SJSA1 (cell line): ENCODE measurements around the gene MAPK14. TPM values are rescaled to one million over a fixed set of nuclear protein-coding genes. Genes with fewer than 3 reads are reported as not detected.
"Not testable (repeated sequence)": the region's sequence is repeated elsewhere in the genome, so short reads cannot be mapped to it uniquely, and the experiment has no call there.

Experiments used
- DNase-seq, 2 experiments: peaks; one replicate each; pipeline ENCODE4 v3.0.0-alpha.2; 2015 to 2020; ENCODE audit warnings: low spot score in 2 of 2, low read depth in 1 of 2
- H3K27ac ChIP-seq: fragments of 250-450 bp; sonication (Bioruptor Pico); 2 replicates; pipeline ENCODE4 v1.5.1; 2020; ENCODE audit warnings: mild to moderate bottlenecking, moderate library complexity
- H3K27me3 ChIP-seq: fragments of 250-450 bp; sonication (Bioruptor Pico); replicated peaks from 2 replicates; pipeline ENCODE4 v1.5.1; 2020; ENCODE audit warnings: mild to moderate bottlenecking, moderate library complexity
- H3K36me3 ChIP-seq: fragments of 250-450 bp; sonication (Bioruptor Pico); 2 replicates; pipeline ENCODE4 v1.5.1; 2020; ENCODE audit warnings: mild to moderate bottlenecking
- H3K4me1 ChIP-seq: fragments of 250-450 bp; sonication (Bioruptor Pico); replicated peaks from 2 replicates; pipeline ENCODE4 v1.6.1; 2021; ENCODE audit warnings: mild to moderate bottlenecking
- H3K4me3 ChIP-seq: fragments of 250-450 bp; sonication (Bioruptor Pico); 2 replicates; pipeline ENCODE4 v1.5.1; 2020; ENCODE audit warnings: mild to moderate bottlenecking
- H3K9me3 ChIP-seq: fragments of 250-450 bp; sonication (Bioruptor Pico); replicated peaks from 2 replicates; pipeline ENCODE4 v1.5.1; 2020; ENCODE audit warnings: mild to moderate bottlenecking
- total RNA-seq: library from RNA; depleted of rRNA; stranded (reverse); fragments of >200 nt; shearing (Covaris generic); gene quantifications from 2 replicates; pipeline ENCODE4 v1.2.3, GENCODE V29; 2014

MAPK14 gene
- total RNA-seq, 1 experiment from 2014 or later, result 60.9 TPM

DNA sequence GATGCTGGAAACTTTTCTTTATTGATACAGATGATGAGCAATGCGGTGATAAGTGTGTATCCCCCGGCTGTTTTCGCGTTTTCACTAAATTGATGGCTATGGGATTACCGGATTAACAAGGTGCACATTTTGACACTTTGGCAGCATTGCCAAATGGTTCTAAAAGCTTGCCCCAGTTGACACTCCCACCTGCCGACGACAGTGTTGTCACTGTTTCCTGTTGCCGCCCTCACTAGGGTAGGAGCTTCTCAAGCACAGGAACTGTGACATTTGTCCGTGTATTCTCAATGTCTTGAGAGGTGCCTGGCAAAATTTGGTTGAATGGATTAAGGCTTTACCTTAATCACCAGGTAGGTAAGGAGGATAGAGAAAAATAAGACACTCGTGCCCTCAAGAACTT is 92.9 kb downstream of the MAPK14 start:
- Histone ChIP-seq H3K27me3 (no peaks in the 10 kb centered on the region), H3K27ac (no peak overlapping the region)

DNA sequence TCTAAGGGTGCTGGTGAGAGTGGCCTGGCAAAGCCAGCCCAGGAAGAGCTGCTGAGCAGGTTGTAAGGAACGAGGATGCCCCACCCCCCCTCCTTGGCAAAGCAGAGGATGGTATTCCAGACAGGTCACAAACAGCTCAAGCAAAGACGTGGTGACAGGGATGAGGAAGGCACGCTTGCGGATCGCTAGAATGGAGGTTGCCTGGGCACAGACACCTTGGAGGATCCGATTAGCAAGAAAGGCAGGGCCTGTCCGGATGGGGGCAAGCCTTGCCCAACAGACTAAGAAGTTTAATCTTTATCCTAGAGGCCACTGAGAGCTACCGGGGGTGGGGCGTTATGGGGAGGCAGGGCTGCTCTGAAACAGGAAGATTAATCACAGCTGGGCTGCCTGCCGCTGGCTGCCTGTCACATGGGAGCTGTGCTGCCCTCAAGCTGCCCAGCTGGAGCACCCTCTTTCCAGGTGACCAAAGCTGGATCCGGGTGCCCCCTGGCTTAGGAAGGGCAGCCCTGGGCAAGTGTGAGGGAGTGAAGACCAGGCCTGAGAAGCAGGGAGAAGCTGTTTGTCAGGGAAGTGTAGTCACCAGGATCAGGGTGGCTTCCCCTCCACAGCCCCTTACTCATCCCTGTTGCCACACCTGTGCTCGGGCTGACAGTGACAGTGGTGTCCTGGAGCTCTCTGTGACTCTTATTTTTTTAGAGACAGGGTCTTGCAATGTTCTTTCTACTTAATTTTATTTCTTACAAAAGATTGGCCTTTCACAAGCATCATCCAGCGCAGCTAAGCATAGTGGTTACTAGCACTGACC is 93.6 kb downstream of the MAPK14 start:
- DNase-seq, result no peak
- H3K36me3 ChIP-seq, result no peaks in the 10 kb centered on the region
- H3K4me1 ChIP-seq, result no peaks in the 10 kb centered on the region

More for the DNA sequence above, 92.9 kb downstream of the MAPK14 start:
- H3K36me3 ChIP-seq, result no peaks in the 10 kb centered on the region
- no peak overlapping the region for H3K4me3 ChIP-seq
- no peaks in the 10 kb centered on the region for H3K9me3 ChIP-seq
- DNase-seq, result no peak
- no peaks in the 10 kb centered on the region for H3K4me1 ChIP-seq

DNA sequence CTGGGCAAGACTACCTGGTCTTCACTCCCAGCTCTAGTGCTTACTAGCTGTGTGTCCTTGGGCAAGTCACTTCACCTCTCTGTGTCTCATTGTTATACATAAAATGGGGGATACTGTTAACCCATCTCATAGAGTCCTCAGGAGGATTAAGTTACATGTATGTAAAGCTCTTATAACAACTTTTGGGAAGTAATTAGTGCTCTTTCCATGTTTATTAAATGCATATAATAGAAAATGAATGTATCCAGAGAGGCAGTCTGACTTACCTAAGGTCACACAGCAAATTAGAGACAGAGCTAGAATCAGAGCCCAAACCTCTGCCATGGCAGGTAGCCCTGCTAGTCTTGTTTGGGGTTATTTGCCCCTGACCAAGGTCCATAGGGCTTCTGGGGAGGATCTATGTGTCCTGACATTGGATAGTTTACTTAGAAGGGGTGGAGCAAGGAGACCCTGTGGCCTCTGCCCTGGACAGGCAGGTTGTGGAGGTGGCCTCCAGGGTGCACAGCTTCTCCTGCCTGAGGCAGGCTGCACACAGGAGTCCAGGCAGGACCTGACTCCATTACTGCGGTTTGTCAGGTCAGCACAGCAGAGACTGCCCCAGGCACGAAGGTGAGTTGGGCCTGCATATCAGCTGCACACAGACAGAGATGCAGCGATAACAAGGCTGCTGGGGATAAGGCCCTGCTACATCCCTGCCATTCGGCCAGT is 94.3 kb downstream of the MAPK14 start:
- Histone ChIP-seq H3K27ac (no peak overlapping the region), H3K27me3 (no peaks in the 10 kb centered on the region), H3K4me1 (peaks cover 1% of the 10 kb centered on the region), H3K9me3 (no peaks in the 10 kb centered on the region; the same call in 1 of the 2 replicates), H3K36me3 (no peaks in the 10 kb centered on the region), H3K4me3 (no peak overlapping the region)
- DNase-seq, result no peak

More for the DNA sequence above, 93.6 kb downstream of the MAPK14 start:
- Histone ChIP-seq H3K27ac (no peak overlapping the region), H3K27me3 (no peaks in the 10 kb centered on the region), H3K4me3 (no peak overlapping the region), H3K9me3 (no peaks in the 10 kb centered on the region; the same call in 1 of the 2 replicates)

DNA sequence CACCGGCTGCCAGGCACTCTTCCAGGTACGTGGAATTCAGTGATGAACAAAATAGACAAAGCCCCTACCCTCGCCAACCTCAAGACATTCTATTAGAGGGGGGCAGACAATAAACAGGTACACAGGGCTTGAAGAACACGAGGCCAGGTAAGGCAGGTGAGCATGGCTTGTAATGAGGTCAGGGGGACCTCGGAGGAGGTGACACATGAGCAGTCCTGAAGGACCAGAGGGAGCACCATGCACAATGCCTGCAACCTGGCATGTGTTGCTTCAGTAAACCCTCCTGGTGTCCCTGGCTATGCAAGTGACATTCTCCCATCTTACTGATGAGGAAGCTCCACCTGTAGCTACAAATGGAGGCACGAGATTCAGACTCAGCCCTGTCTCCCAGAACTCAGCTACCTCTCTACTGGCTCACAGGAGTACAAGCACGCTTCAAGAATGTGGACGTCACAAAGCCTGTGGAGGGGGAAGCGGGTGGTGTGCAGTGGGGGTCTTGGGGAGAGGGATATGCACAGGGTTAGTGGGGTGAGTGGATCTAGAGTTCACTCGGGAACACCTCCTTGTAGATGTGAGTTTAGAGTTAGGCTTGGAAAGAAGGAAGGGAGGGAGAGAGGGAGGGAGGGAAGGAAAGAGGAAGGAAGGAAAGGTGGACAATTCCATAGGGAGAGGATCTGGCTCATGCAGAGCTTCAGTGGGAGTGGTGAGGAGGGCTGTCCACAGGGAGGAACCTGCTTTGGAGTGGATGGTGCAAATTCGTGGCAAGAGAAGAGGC is 95.1 kb downstream of the MAPK14 start:
- no peak overlapping the region for H3K4me3 ChIP-seq
- peaks cover 9% of the 10 kb centered on the region for H3K4me1 ChIP-seq
- no peaks in the 10 kb centered on the region; the same call in 1 of the 2 replicates for H3K9me3 ChIP-seq
- DNase-seq, result no peak
- no peaks in the 10 kb centered on the region for H3K36me3 ChIP-seq
- H3K27ac ChIP-seq, result no peak overlapping the region
- H3K27me3 ChIP-seq, result no peaks in the 10 kb centered on the region

DNA sequence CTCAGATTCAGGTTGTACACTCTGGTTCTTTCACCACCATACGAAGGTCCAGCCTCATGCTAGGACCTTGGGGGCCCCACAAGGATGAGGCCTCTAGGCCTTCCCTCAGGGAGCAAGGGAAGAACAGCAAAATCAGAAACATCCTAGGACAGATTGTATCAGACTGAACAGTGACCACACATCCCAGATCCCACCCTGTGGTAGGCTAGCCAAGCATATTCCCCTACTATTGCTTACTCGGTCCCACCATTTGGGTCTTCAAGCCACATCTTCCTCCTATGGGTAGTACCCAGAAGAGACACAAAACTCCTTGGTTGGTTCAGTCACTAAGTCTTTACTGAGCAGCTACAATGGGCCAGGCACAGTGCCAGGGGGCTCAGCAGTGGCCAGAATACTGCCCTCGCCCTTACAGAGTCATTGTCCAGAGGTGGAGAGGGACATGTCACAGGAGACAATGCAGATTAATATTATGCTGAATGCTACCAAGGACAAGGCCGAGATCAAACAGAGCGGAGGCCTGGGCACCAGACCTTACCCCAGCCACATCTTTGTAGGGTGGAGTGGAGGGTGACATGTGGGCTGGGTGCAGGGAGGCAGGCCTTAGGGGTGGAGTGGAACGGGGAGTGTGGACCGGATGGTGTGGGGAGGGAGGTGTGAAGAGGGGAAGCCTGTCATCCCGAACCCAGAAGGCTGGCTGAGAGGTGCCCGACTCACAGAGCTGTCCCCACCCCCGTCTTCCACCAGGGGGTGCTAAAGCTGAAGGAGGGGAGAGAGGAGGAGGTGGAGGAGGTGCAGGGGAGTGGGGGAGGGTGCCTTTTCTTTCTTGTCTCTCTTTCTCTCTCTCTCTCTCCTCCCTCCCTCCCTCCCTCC is 95.9 kb downstream of the MAPK14 start:
- no peaks in the 10 kb centered on the region for H3K27me3 ChIP-seq
- no peaks in the 10 kb centered on the region for H3K36me3 ChIP-seq
- no peak overlapping the region for H3K27ac ChIP-seq
- no peaks in the 10 kb centered on the region; the same call in 1 of the 2 replicates for H3K9me3 ChIP-seq
- peak; percentile 51 to 79 for DNase-seq
- H3K4me1 ChIP-seq, result peaks cover 12% of the 10 kb centered on the region
- no peak overlapping the region for H3K4me3 ChIP-seq

DNA sequence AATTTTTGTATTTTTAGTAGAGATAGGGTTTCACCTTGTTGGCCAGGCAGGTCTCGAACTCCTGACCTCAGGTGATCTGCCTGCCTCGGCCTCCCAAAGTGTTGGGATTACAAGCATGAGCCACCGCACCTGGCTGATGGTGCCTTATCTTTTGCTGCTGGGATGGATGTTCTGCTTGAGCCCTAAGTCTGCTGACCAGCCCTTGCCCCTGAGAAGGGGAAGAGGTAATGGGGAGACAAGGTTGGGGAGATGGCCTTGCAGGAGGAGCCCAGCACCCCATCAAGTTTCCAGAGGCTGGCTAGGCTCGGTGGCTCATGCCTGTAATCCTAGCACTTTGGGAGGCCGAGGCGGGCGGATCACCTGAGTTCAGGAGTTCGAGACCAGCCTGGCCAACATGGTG is 96.7 kb downstream of the MAPK14 start:
- not testable (repeated sequence) for H3K36me3 ChIP-seq, H3K4me3 ChIP-seq, H3K27ac ChIP-seq, H3K27me3 ChIP-seq, H3K9me3 ChIP-seq, DNase-seq
- peaks cover 12% of the 10 kb centered on the region for H3K4me1 ChIP-seq

DNA sequence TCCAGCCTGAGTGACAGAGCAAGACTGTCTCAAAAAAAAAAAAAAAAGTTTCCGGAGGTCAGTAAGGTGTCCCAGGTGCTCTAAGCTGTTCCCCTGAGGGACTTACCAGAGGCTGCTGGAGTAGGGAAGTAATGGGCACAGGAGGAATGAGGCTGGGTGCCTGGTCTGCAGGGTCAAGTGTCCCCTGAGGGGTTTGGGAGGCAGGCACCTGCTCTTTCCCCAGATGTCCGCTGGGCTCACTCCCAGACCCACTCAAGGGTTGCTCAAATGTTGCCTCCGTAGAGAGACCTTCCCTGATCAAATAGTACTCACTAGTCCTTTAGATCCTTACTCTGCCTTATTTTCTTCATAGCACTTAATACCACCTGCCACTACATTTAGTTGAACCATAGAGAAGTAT is 97.3 kb downstream of the MAPK14 start:
- no peak overlapping the region for H3K4me3 ChIP-seq
- no peaks in the 10 kb centered on the region; the same call in 1 of the 2 replicates for H3K9me3 ChIP-seq
- no peaks in the 10 kb centered on the region for H3K27me3 ChIP-seq
- H3K36me3 ChIP-seq, result no peaks in the 10 kb centered on the region
- H3K4me1 ChIP-seq, result peaks cover 12% of the 10 kb centered on the region
- no peak for DNase-seq
- no peak overlapping the region for H3K27ac ChIP-seq

DNA sequence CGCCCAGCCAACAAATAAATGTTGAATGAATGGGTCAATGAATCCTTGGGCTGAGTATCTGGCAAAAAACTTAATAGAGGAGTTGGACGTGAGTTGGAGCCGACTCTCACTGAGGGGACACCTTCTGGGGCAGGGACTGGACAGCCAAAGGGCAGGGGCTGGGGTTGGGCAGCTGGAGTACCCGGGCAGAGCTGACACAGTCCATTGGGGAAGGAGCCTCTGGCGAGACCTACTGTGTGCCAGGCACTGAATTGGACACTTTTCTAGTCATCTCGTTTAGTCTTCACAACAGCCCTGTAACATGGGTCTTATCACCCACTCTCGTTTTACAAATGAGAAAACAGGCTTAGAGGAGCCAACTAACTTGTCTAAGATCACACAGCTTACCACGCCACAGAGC is 98.0 kb downstream of the MAPK14 start:
- no peak overlapping the region for H3K4me3 ChIP-seq
- no peak overlapping the region for H3K27ac ChIP-seq
- H3K4me1 ChIP-seq, result peaks cover 12% of the 10 kb centered on the region
- no peak for DNase-seq
- no peaks in the 10 kb centered on the region for H3K36me3 ChIP-seq
- no peaks in the 10 kb centered on the region; the same call in 1 of the 2 replicates for H3K9me3 ChIP-seq
- H3K27me3 ChIP-seq, result no peaks in the 10 kb centered on the region

DNA sequence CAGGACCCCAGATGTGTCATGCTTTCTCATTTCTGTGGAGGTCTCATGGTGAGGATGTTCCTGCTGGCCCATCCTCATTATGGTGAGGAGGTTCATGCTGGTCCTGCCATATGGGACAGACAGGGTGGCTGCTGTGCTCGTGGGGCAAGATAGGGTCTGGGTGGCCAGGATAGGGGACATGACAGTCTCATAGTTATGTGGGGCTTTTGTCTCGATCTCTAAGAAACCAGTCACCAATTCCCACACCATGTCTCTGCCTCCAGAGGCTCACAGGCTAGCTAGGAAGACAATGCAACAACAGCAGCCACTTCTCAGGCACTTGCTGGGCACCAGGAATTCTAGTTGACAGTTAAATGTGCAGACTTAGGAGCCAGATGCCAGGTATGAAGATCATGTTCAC is 98.5 kb downstream of the MAPK14 start:
- DNase-seq, result no peak
- Histone ChIP-seq H3K36me3 (no peaks in the 10 kb centered on the region), H3K4me1 (peaks cover 12% of the 10 kb centered on the region), H3K4me3 (no peak overlapping the region), H3K9me3 (no peaks in the 10 kb centered on the region; the same call in 1 of the 2 replicates), H3K27ac (no peak overlapping the region), H3K27me3 (no peaks in the 10 kb centered on the region)

DNA sequence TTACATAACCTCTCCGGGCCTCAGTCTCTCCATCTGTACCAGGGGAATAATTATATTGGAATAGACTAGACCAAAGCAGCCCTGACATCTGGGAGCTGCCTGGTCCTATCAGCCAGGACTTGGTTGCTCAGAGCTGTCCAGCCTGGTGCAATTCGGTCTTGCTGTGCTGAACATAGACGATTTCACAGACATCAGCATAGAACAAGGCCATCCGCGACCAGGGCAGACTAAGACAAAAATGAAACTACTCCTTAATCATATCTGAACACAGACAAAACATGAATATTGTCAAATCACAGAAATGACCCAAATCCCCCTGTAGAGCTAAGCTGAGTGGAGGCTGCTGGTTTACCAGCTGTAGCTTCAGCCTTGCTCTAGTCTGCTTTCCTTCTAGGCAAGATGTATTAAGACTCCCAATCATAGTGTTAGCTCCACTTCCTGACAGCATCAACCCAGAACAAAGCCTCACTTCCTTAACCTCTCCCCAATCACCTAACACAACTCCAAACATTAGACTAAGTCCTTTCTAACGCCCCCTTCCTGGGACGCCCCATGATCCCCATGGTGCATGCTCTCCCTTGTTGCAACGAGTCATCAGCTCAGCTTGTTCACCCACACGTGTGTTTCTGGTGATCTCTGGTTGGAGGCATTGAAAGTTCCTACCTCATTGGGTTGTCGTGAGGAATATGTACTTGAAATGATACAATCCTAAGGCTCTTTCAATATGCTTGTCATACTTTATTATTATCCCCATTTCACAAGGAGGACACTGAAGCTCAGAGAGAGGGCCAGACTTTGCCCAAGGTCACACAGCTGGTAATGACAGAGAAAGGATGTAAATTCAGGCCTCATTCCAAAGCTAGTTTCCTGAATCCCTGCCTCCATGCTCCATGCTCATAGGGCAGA is 99.2 kb downstream of the MAPK14 start:
- no peaks in the 10 kb centered on the region for H3K36me3 ChIP-seq
- DNase-seq, result no peak

DNA sequence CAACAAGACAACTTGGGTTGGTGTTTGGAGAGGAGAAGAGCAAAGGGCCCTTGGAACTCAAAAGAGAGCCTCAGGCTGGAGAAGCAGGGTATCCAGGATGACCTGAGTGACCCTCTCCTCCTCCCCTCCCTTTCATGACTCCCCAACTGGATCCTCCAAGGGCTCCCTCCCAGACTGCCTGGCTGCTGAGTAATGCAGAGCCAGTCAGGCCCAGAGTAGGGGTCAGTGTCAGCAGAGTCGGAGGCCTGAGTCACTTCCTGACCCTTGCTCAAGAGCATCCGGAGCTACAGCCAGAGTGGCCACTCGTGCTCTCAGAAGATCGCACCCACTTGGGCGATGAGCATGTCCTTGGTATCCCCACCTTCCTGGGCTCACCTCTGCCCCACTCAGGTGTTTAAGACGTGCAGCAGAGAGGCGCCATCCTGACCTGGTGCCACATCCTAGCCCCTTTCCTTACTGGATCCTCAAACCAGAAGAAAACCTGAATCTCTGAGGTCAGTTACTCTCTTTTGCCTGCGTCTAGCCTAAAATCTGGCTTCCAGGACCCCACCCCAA is 99.9 kb downstream of the MAPK14 start:
- peak in 1 of 2 experiments; percentile 65 for DNase-seq
- peaks cover 12% of the 10 kb centered on the region for H3K4me1 ChIP-seq
- no peak overlapping the region for H3K4me3 ChIP-seq
- H3K27ac ChIP-seq, result no peak overlapping the region
- H3K36me3 ChIP-seq, result no peaks in the 10 kb centered on the region
- H3K9me3 ChIP-seq, result no peaks in the 10 kb centered on the region; the same call in 1 of the 2 replicates
- no peaks in the 10 kb centered on the region for H3K27me3 ChIP-seq

More for the DNA sequence above, 99.2 kb downstream of the MAPK14 start:
- Histone ChIP-seq H3K9me3 (no peaks in the 10 kb centered on the region; the same call in 1 of the 2 replicates), H3K4me1 (peaks cover 12% of the 10 kb centered on the region), H3K27me3 (no peaks in the 10 kb centered on the region), H3K4me3 (no peak overlapping the region), H3K27ac (no peak overlapping the region)

DNA sequence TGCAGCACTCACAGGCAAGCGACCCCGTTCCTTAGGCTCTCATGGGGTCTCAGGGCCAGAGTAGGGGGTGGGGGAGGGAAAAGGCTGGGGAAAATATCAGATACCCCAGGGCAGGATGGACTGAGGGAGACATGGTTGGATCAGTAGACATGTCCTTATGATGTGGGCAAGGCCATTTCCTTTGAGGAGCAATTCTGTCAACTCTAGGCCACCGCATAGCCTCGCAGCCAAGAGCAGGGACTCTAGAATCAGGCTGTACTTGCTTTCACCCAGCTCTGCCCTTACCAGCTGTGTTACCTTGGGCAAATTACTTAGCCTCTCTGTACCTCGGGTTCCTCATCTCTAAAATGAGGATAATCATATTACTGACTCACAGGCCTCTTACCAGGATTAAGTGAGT is 100.5 kb downstream of the MAPK14 start:
- Histone ChIP-seq H3K4me1 (peaks cover 12% of the 10 kb centered on the region), H3K4me3 (no peak overlapping the region), H3K9me3 (no peaks in the 10 kb centered on the region; the same call in 1 of the 2 replicates), H3K36me3 (no peaks in the 10 kb centered on the region), H3K27ac (no peak overlapping the region), H3K27me3 (no peaks in the 10 kb centered on the region)
- DNase-seq, result no peak
